Motor neuron (in vitro differentiated cells): ENCODE data around the gene TUBB3. TPM values are rescaled to one million over a fixed set of nuclear protein-coding genes. Genes with fewer than 3 reads are reported as not detected.
"Not testable (repeated sequence)": the region's sequence is repeated elsewhere in the genome, so short reads cannot be mapped to it uniquely, and the experiment has no call there.

Experiments used
- ATAC-seq, 8 experiments: fragments of 200-7000 bp; cut with Tn5 transposase; replicated peaks in 6 of 8; 2 replicates each; pipeline ENCODE4 v1.8.0; 2021; ENCODE audit warnings: mild to moderate bottlenecking in 8 of 8, moderate library complexity in 8 of 8
- H3K27ac ChIP-seq, 2 donors: fragments of 250-450 bp; sonication (Bioruptor Pico); 2 replicates each; pipeline ENCODE4 v1.9.0; 2021; ENCODE audit warnings: antibody characterized with exemption in 2 of 2, mild to moderate bottlenecking in 2 of 2, moderate library complexity in 1 of 2
- H3K4me1 ChIP-seq, 2 donors: fragments of 250-450 bp; sonication (Bioruptor Pico); replicated peaks in 1 of 2; 2 replicates each; pipeline ENCODE4 v1.6.1; 2021; ENCODE audit warnings: antibody characterized with exemption in 2 of 2, mild to moderate bottlenecking in 2 of 2, moderate library complexity in 1 of 2
- H3K4me3 ChIP-seq, 5 donors: fragments of 250-450 bp; sonication (Bioruptor Pico); 2 replicates each; pipeline ENCODE4 v1.9.0; 2021; ENCODE audit warnings: antibody characterized with exemption in 5 of 5, mild to moderate bottlenecking in 5 of 5, moderate library complexity in 4 of 5
- WGBS, 10 experiments: fragments of 450-650 bp; shearing (Covaris generic); methylation state at CpG; one replicate each; pipeline ENCODE4 v1.0.0; 2022; 5-methylcytosine and 5-hydroxymethylcytosine counted together
- in situ Hi-C, 9 experiments: fragments of 400-800 bp; cut with MboI; loops; one replicate each; pipeline ENCODE4 v1.15.0; 2021; ENCODE audit warnings: low sequenced_read_pairs in 9 of 9, low pct_unique_long_range_greater_than_20kb in 2 of 9; ENCODE audit not compliant: unreplicated experiment in 9 of 9
- total RNA-seq, 8 experiments: library from RNA; unstranded; fragments of 300-600 nt; gene quantifications; 2 replicates each; pipeline versions ENCODE4 v1.2.3 to v1.2.4, GENCODE V29; 2022

The TUBB3 gene
- 1,000 to 10,000 TPM in 1 of 8 experiments, 100 to 1,000 TPM in 5, 10 to 100 TPM in 2; 34.7 to 2,215 (median 670) TPM for total RNA-seq

- Histone ChIP-seq H3K4me1 (peaks cover 19 to 20% of the 10 kb centered on the region in 2 donors), H3K27ac (peak within 1 kb of the TSS; percentile 95 to 98), H3K4me3 (peak within 1 kb of the TSS; percentile 76 to 96 (median 84))
- WGBS, 10 experiments = 0% methylated on average over 2 of the region's 88 CpGs; no CpG with 5 or more reads in 9 of the 10 experiments
- peak; percentile 9 to 50 (median 41) for ATAC-seq
- in situ Hi-C loops = no loop called here
These were observed at the start of gene TUBB3 for GRCh38 chr16:89922884-89923639. Gene TUBB3, plus strand, starts transcription at chr16:89923342. Its CDS starts 60 bp downstream, at chr16:89923402.

- peak overlapping the region; percentile 85 to 99 (median 92) for H3K4me3 ChIP-seq
These were observed 49.0 kb upstream of the TUBB3 start for GRCh38 chr16:89873972-89874689.

GRCh38 chr16:89879123-89879522 is 44.0 kb upstream of the TUBB3 start:
- H3K27ac ChIP-seq, H3K4me3 ChIP-seq, H3K4me1 ChIP-seq, ATAC-seq, in situ Hi-C loops: not testable (repeated sequence)
- WGBS, 10 experiments = 83 to 100% (median 98%) methylated on average over 5 to 8 of the region's 28 CpGs; no CpG with 5 or more reads in 6 of the 10 experiments

More at GRCh38 chr16:89873972-89874689, 49.0 kb upstream of the TUBB3 start:
- in situ Hi-C loops = no loop called here
- WGBS, 10 experiments = 0 to 80% (median 33%) methylated on average over 1 to 6 of the region's 61 CpGs; no CpG with 5 or more reads in 2 of the 10 experiments
- Histone ChIP-seq H3K4me1 (peaks cover 11 to 13% of the 10 kb centered on the region in 2 donors), H3K27ac (peak overlapping the region; percentile 99)
- peak; percentile 72 to 88 (median 84) for ATAC-seq

GRCh38 chr16:89880477-89881367 is 42.4 kb upstream of the TUBB3 start:
- WGBS, 10 experiments = 80 to 100% (median 90%) methylated on average over 1 to 9 of the region's 18 CpGs; no CpG with 5 or more reads in 1 of the 10 experiments
- no peak overlapping the region for H3K4me3 ChIP-seq
- ATAC-seq = no peak
- H3K27ac ChIP-seq = no peak overlapping the region
- in situ Hi-C loops = no loop called here
- no peaks in the 10 kb centered on the region for H3K4me1 ChIP-seq

- H3K4me1 ChIP-seq = no peaks in the 10 kb centered on the region
- no peak for ATAC-seq
- in situ Hi-C loops = no loop called here
- WGBS, 10 experiments = 50 to 100% (median 91%) methylated on average over 1 to 5 of the region's 6 CpGs; no CpG with 5 or more reads in 4 of the 10 experiments
- no peak overlapping the region for H3K27ac ChIP-seq
- H3K4me3 ChIP-seq = no peak overlapping the region
These were observed 41.8 kb upstream of the TUBB3 start for GRCh38 chr16:89881368-89881730.

- 83 to 100% (median 97%) methylated on average over 1 to 17 of the region's 28 CpGs; no CpG with 5 or more reads in 5 of the 10 experiments for WGBS, 10 experiments
- no peaks in the 10 kb centered on the region for H3K4me1 ChIP-seq
These were observed 39.6 kb upstream of the TUBB3 start for GRCh38 chr16:89883346-89884040.

GRCh38 chr16:89884041-89884421 is 39.1 kb upstream of the TUBB3 start:
- in situ Hi-C loops = no loop called here

More at GRCh38 chr16:89883346-89884040, 39.6 kb upstream of the TUBB3 start:
- in situ Hi-C loops = no loop called here
- Histone ChIP-seq H3K4me3 (no peak overlapping the region), H3K27ac (no peak overlapping the region)
- ATAC-seq = no peak

GRCh38 chr16:89887243-89887642 is 35.9 kb upstream of the TUBB3 start:
- ATAC-seq = no peak
- in situ Hi-C loops = no loop called here
- Histone ChIP-seq H3K27ac (no peak overlapping the region), H3K4me1 (no peaks in the 10 kb centered on the region), H3K4me3 (no peak overlapping the region)
- WGBS, 10 experiments = 98 to 100% (median 100%) methylated on average over 1 to 10 of the region's 14 CpGs; no CpG with 5 or more reads in 4 of the 10 experiments

More at GRCh38 chr16:89884041-89884421, 39.1 kb upstream of the TUBB3 start:
- no peak overlapping the region for H3K4me3 ChIP-seq
- no peaks in the 10 kb centered on the region for H3K4me1 ChIP-seq
- no peak for ATAC-seq
- WGBS, 10 experiments = 90 to 100% (median 100%) methylated on average over 1 to 2 of the region's 8 CpGs; no CpG with 5 or more reads in 3 of the 10 experiments
- H3K27ac ChIP-seq = no peak overlapping the region

GRCh38 chr16:89890200-89890599 is 32.9 kb upstream of the TUBB3 start:
- in situ Hi-C loops = no loop called here
- no peak for ATAC-seq

GRCh38 chr16:89890886-89891657 is 32.1 kb upstream of the TUBB3 start:
- no peak overlapping the region for H3K4me3 ChIP-seq
- no peak overlapping the region for H3K27ac ChIP-seq
- in situ Hi-C loops = no loop called here
- ATAC-seq = peak in 3 of 8 experiments; percentile 12 to 24 (median 16)
- WGBS, 10 experiments = 80 to 100% (median 94%) methylated on average over 1 to 7 of the region's 16 CpGs; no CpG with 5 or more reads in 4 of the 10 experiments
- H3K4me1 ChIP-seq = no peaks in the 10 kb centered on the region

More at GRCh38 chr16:89890200-89890599, 32.9 kb upstream of the TUBB3 start:
- no peaks in the 10 kb centered on the region for H3K4me1 ChIP-seq
- no peak overlapping the region for H3K27ac ChIP-seq
- no peak overlapping the region for H3K4me3 ChIP-seq
- WGBS, 10 experiments = 9 to 100% (median 89%) methylated on average over 1 to 8 of the region's 9 CpGs; no CpG with 5 or more reads in 2 of the 10 experiments

- no peaks in the 10 kb centered on the region for H3K4me1 ChIP-seq
- peak in 4 of 8 experiments; percentile 14 to 23 (median 20) for ATAC-seq
These were observed 31.0 kb upstream of the TUBB3 start for GRCh38 chr16:89892055-89892630.

More at GRCh38 chr16:89892055-89892630, 31.0 kb upstream of the TUBB3 start:
- Histone ChIP-seq H3K4me3 (no peak overlapping the region), H3K27ac (no peak overlapping the region)
- in situ Hi-C loops = no loop called here
- whole genome bisulfite sequencing, 10 experiments = 40 to 100% (median 80%) methylated on average over 1 to 9 of the region's 18 CpGs; no CpG with 5 or more reads in 5 of the 10 experiments
